HepG2 (cell line): Measurements from ENCODE around the gene SLC35B2. TPM values are rescaled to one million over a fixed set of nuclear protein-coding genes. Genes with fewer than 3 reads are reported as not detected.
A peak's percentile ranks its signal among the peaks of the same experiment; 100 is the strongest.

Experiments used
- ARHGAP35 ChIP-seq: sonication (generic); formaldehyde crosslinking; IDR thresholded peaks from 2 replicates; pipeline ENCODE4 v1.9.0; 2022; ENCODE audit warnings: mild to moderate bottlenecking, inconsistent platforms, moderate library complexity, missing genetic modification reagents, borderline replicate concordance
- CC2D1A ChIP-seq: sonication (generic); formaldehyde crosslinking; IDR thresholded peaks from 2 replicates; pipeline ENCODE4 v1.8.1; 2023; ENCODE audit warnings: mild to moderate bottlenecking, missing genetic modification reagents
- HDAC1 ChIP-seq: sonication (generic); formaldehyde crosslinking; IDR thresholded peaks from 2 replicates; pipeline ENCODE4 v1.5.1; 2020; ENCODE audit warnings: mild to moderate bottlenecking, missing genetic modification reagents
- KDM2A ChIP-seq: sonication (generic); formaldehyde crosslinking; IDR thresholded peaks from 2 replicates; pipeline ENCODE4 v1.4.0; 2020; ENCODE audit warnings: low read depth, missing genetic modification reagents, borderline replicate concordance
- NFE2L2 ChIP-seq: fragments of 150-350 bp; IDR thresholded peaks from 2 replicates; pipeline ENCODE4 v1.6.1; 2014; ENCODE audit warnings: low read length
- PAX8 ChIP-seq: sonication (generic); formaldehyde crosslinking; IDR thresholded peaks from 2 replicates; pipeline ENCODE4 v1.8.0; 2022; ENCODE audit warnings: mild to moderate bottlenecking, missing genetic modification reagents, borderline replicate concordance
- PCBP1 ChIP-seq: fragments of 200-400 bp; formaldehyde crosslinking; IDR thresholded peaks from 2 replicates; pipeline ENCODE4 v1.6.1; 2017; ENCODE audit warnings: mild to moderate bottlenecking, low read depth, low read length, borderline replicate concordance
- RFX1 ChIP-seq: fragments of 450-650 bp; IDR thresholded peaks from 2 replicates; pipeline ENCODE4 v1.6.1; 2017
- SNAPC2 ChIP-seq: sonication (generic); formaldehyde crosslinking; IDR thresholded peaks from 2 replicates; pipeline ENCODE4 v1.8.1; 2022; ENCODE audit warnings: mild to moderate bottlenecking, missing genetic modification reagents
- ZBTB38 ChIP-seq: sonication (generic); formaldehyde crosslinking; IDR thresholded peaks from 2 replicates; pipeline ENCODE4 v1.5.1; 2020; ENCODE audit warnings: mild to moderate bottlenecking, missing genetic modification reagents
- ZMAT3 ChIP-seq: sonication (generic); formaldehyde crosslinking; conservative IDR thresholded peaks from 2 replicates; pipeline ENCODE4 v1.7.0; 2021; ENCODE audit warnings: missing genetic modification reagents
- ZNF160 ChIP-seq: sonication (generic); formaldehyde crosslinking; IDR thresholded peaks from 2 replicates; pipeline ENCODE4 v1.8.0; 2022; ENCODE audit warnings: mild to moderate bottlenecking, inconsistent platforms, missing genetic modification reagents
- ZNF543 ChIP-seq: sonication (generic); formaldehyde crosslinking; IDR thresholded peaks from 2 replicates; pipeline ENCODE4 v1.4.0; 2020; ENCODE audit warnings: mild to moderate bottlenecking, missing genetic modification reagents
- ZNF629 ChIP-seq: sonication (generic); formaldehyde crosslinking; conservative IDR thresholded peaks from 2 replicates; pipeline ENCODE4 v1.5.0; 2020; ENCODE audit warnings: missing genetic modification reagents
- ZNF782 ChIP-seq: sonication (generic); formaldehyde crosslinking; IDR thresholded peaks from 2 replicates; pipeline ENCODE4 v1.4.0; 2020; ENCODE audit warnings: missing genetic modification reagents, mild to moderate bottlenecking, borderline replicate concordance
- ZSCAN29 ChIP-seq: sonication (generic); formaldehyde crosslinking; conservative IDR thresholded peaks from 2 replicates; pipeline ENCODE4 v1.4.0; 2020; ENCODE audit warnings: mild to moderate bottlenecking, missing genetic modification reagents
- polyA plus RNA-seq, 8 experiments: library from polyadenylated mRNA; depleted of rRNA in 3 of 8; stranded (reverse) in 7 of 8; unstranded in 1 of 8; fragments of >200 nt; fragmentation: Illumina TruSeq in 4 of 8; extraction: Trizol in 4 of 8; gene quantifications; 2 replicates each; pipeline versions ENCODE4 v1.2.1 to v1.2.3, GENCODE V29; 2011 to 2016; ENCODE audit warnings: low read depth in 4 of 8, missing spikeins in 1 of 8, mixed read lengths in 1 of 8; ENCODE audit not compliant: insufficient read depth in 1 of 8
- total RNA-seq, 5 experiments: library from RNA; depleted of rRNA; stranded (reverse); fragments of >200 nt; fragmentation: Illumina TruSeq; extraction: Trizol; gene quantifications; 2 replicates each; pipeline ENCODE4 v1.2.3, GENCODE V29; 2016; ENCODE audit warnings: low read depth in 1 of 5
- TF ChIP-seq, protein P1 (sequence below): IDR thresholded peaks from 2 replicates; pipeline ENCODE4 v1.6.1; 2016; ENCODE audit warnings: missing biosample characterization, missing genetic modification reagents, low read depth
- TF ChIP-seq, protein P2 (sequence below): sonication (generic); formaldehyde crosslinking; IDR thresholded peaks from 2 replicates; pipeline ENCODE4 v1.5.0; 2020; ENCODE audit warnings: mild to moderate bottlenecking, missing genetic modification reagents, borderline replicate concordance
- TF ChIP-seq, protein P3 (sequence below): IDR thresholded peaks from 2 replicates; pipeline ENCODE4 v1.6.1; 2012; ENCODE audit warnings: low read depth, low read length, improper control_type of control experiment

SLC35B2 gene
- total and polyA plus RNA-seq, 2 of the 13 experiments (the other 11 are each of a cell fraction or from before 2014, with no cell fraction given), result 61.1 to 148 TPM

DNA sequence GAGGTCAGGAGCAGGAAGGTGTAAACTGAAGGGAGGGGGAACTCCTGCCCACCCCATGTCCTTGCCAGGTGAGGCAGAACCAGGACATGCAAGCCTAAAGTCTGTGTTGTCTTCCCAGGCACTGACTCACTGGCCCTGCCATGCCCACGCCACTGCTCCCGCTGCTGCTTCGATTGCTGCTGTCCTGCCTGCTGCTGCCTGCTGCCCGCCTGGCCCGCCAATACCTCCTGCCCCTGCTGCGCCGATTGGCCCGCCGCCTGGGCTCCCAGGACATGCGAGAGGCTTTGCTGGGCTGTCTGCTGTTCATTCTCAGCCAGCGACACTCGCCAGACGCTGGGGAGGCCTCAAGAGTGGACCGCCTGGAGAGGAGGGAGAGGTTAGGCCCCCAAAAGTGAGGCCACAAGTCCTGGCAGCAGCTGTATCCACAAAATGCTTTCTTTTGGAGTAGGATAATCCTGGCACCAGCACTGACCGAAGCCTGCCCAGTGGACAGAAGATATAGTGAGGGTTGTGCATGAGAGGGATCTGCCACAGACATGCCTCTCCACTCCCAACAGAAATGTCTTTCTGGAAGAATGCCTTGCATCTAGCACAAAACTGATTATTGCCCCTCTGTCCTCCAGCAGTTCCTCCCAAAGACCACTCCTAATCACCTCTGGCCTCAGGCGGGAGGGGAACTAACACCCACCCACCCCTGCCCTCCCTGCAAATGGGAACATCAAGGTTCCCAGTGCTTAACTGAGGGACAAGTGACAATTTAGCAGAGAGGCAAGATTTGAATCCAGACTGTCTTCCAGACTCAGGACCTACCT is 39.8 kb downstream of the SLC35B2 start (continued):
- no peak for TF ChIP-seq KDM2A
- no peak for TF ChIP-seq ZSCAN29 (CRISPR knock-in tag)
- TF ChIP-seq, protein P1, sequence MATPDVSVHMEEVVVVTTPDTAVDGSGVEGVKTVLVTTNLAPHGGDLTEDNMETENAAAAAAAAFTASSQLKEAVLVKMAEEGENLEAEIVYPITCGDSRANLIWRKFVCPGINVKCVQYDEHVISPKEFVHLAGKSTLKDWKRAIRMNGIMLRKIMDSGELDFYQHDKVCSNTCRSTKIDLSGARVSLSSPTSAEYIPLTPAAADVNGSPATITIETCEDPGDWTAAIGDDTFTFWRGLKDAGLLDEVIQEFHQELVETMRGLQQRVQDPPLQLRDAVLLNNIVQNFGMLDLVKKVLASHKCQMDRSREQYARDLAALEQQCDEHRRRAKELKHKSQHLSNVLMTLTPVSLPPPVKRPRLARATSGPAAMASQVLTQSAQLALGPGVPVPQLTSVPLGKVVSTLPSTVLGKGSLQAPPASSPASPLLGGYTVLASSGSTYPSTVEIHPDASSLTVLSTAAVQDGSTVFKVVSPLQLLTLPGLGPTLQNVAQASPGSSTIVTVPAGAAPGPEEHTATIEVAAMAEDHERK (CRISPR knock-in tag), result no peak
- no peak for TF ChIP-seq PAX8 (CRISPR knock-in tag)
- TF ChIP-seq ZNF160 (CRISPR knock-in tag), result no peak
- no peak for TF ChIP-seq RFX1
- no peak for TF ChIP-seq ZNF782
- no peak for TF ChIP-seq ZNF543
- no peak for TF ChIP-seq SNAPC2
- peak; percentile 90 for TF ChIP-seq ZMAT3 (CRISPR knock-in tag)
- no peak for TF ChIP-seq HDAC1
- TF ChIP-seq ARHGAP35, result peak; percentile 51; the same call in 1 of the 2 replicates
- TF ChIP-seq, protein P2, sequence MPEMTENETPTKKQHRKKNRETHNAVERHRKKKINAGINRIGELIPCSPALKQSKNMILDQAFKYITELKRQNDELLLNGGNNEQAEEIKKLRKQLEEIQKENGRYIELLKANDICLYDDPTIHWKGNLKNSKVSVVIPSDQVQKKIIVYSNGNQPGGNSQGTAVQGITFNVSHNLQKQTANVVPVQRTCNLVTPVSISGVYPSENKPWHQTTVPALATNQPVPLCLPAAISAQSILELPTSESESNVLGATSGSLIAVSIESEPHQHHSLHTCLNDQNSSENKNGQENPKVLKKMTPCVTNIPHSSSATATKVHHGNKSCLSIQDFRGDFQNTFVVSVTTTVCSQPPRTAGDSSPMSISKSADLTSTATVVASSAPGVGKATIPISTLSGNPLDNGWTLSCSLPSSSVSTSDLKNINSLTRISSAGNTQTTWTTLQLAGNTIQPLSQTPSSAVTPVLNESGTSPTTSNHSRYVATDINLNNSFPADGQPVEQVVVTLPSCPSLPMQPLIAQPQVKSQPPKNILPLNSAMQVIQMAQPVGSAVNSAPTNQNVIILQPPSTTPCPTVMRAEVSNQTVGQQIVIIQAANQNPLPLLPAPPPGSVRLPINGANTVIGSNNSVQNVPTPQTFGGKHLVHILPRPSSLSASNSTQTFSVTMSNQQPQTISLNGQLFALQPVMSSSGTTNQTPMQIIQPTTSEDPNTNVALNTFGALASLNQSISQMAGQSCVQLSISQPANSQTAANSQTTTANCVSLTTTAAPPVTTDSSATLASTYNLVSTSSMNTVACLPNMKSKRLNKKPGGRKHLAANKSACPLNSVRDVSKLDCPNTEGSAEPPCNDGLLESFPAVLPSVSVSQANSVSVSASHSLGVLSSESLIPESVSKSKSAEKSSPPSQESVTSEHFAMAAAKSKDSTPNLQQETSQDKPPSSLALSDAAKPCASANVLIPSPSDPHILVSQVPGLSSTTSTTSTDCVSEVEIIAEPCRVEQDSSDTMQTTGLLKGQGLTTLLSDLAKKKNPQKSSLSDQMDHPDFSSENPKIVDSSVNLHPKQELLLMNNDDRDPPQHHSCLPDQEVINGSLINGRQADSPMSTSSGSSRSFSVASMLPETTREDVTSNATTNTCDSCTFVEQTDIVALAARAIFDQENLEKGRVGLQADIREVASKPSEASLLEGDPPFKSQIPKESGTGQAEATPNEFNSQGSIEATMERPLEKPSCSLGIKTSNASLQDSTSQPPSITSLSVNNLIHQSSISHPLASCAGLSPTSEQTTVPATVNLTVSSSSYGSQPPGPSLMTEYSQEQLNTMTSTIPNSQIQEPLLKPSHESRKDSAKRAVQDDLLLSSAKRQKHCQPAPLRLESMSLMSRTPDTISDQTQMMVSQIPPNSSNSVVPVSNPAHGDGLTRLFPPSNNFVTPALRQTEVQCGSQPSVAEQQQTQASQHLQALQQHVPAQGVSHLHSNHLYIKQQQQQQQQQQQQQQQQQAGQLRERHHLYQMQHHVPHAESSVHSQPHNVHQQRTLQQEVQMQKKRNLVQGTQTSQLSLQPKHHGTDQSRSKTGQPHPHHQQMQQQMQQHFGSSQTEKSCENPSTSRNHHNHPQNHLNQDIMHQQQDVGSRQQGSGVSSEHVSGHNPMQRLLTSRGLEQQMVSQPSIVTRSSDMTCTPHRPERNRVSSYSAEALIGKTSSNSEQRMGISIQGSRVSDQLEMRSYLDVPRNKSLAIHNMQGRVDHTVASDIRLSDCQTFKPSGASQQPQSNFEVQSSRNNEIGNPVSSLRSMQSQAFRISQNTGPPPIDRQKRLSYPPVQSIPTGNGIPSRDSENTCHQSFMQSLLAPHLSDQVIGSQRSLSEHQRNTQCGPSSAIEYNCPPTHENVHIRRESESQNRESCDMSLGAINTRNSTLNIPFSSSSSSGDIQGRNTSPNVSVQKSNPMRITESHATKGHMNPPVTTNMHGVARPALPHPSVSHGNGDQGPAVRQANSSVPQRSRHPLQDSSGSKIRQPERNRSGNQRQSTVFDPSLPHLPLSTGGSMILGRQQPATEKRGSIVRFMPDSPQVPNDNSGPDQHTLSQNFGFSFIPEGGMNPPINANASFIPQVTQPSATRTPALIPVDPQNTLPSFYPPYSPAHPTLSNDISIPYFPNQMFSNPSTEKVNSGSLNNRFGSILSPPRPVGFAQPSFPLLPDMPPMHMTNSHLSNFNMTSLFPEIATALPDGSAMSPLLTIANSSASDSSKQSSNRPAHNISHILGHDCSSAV (CRISPR knock-in tag), result no peak
- no peak for TF ChIP-seq NFE2L2
- no peak for TF ChIP-seq PCBP1
- TF ChIP-seq ZNF629 (CRISPR knock-in tag), result no peak
- no peak; the same call in 1 of the 2 replicates for TF ChIP-seq CC2D1A (CRISPR knock-in tag)
- TF ChIP-seq ZBTB38 (CRISPR knock-in tag), result peak; percentile 55; the same call in 1 of the 2 replicates
- TF ChIP-seq, protein P3, sequence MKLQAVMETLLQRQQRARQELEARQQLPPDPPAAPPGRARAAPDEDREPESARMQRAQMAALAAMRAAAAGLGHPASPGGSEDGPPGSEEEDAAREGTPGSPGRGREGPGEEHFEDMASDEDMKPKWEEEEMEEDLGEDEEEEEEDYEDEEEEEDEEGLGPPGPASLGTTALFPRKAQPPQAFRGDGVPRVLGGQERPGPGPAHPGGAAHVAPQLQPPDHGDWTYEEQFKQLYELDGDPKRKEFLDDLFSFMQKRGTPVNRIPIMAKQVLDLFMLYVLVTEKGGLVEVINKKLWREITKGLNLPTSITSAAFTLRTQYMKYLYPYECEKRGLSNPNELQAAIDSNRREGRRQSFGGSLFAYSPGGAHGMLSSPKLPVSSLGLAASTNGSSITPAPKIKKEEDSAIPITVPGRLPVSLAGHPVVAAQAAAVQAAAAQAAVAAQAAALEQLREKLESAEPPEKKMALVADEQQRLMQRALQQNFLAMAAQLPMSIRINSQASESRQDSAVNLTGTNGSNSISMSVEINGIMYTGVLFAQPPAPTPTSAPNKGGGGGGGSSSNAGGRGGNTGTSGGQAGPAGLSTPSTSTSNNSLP, result no peak
